Stomach (tissue), 4 donors: ENCODE data around the gene CNEP1R1.

ENCODE experiments used
- POLR2AphosphoS5 ChIP-seq, 3 donors: sonication (generic); formaldehyde crosslinking; IDR thresholded peaks; one replicate each; pipeline ENCODE4 v1.6.1; 2016; ENCODE audit warnings: antibody characterized with exemption in 3 of 3
- TF ChIP-seq, protein P1 (sequence below), 7 experiments: fragments of 450-650 bp in 4 of 7; fragments of 200-600 bp in 3 of 7; sonication (generic) in 3 of 7; IDR thresholded peaks; one replicate each; pipeline ENCODE4 v1.5.1; 2016 to 2019; ENCODE audit warnings: antibody characterized with exemption in 7 of 7, control low read depth in 2 of 7, mild to moderate bottlenecking in 1 of 7

DNA sequence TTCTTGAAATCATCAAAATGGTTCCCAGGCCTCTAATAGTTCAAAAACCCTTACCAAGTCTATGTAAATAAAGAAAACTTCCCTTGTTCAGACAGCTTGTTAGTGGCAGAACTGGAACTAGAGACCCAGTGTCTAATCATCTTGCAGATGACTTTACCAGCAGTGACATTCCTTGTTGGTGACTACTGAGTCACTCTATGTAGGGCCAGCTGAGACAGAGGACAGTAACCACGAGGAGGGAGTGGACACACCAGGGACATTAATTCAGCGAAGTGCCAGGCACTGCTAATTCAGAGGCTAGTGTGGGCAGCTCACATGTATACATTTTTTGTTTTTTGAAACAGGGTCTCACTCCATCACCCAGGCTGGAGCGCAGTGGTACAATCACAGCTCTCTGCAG lies 34.6 kb downstream of the CNEP1R1 start:
- TF ChIP-seq, protein P1, sequence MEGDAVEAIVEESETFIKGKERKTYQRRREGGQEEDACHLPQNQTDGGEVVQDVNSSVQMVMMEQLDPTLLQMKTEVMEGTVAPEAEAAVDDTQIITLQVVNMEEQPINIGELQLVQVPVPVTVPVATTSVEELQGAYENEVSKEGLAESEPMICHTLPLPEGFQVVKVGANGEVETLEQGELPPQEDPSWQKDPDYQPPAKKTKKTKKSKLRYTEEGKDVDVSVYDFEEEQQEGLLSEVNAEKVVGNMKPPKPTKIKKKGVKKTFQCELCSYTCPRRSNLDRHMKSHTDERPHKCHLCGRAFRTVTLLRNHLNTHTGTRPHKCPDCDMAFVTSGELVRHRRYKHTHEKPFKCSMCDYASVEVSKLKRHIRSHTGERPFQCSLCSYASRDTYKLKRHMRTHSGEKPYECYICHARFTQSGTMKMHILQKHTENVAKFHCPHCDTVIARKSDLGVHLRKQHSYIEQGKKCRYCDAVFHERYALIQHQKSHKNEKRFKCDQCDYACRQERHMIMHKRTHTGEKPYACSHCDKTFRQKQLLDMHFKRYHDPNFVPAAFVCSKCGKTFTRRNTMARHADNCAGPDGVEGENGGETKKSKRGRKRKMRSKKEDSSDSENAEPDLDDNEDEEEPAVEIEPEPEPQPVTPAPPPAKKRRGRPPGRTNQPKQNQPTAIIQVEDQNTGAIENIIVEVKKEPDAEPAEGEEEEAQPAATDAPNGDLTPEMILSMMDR (IDR thresholded peaks at IDR 0.05): no peak
- no peak for TF ChIP-seq POLR2AphosphoS5 (IDR thresholded peaks at IDR 0.05)
